ENCODE data around the gene LYPD5.
"Not testable (repeated sequence)": the region's sequence is repeated elsewhere in the genome, so short reads cannot be mapped to it uniquely, and the experiment has no call there.

Gene LYPD5

GRCh38 chr19:43765109-43765876 is 37.0 kb downstream of the LYPD5 start:
- H3K27me3 ChIP-seq (ENCODE audit: control insufficient read depth, insufficient read depth, low read length): peaks cover 8% of the 10 kb centered on the region; the same call in 1 of the 2 replicates
- H3K27ac ChIP-seq (ENCODE audit: low read depth, low read length): peak overlapping the region; percentile 36; the same call in 1 of the 2 replicates
- H3K9me3 ChIP-seq (ENCODE audit: control insufficient read depth, insufficient read depth, low read depth, low read length): no peaks in the 10 kb centered on the region
- H3K4me1 ChIP-seq (ENCODE audit: control insufficient read depth, insufficient read depth, low read length): peaks cover 22% of the 10 kb centered on the region
- H3K4me3 ChIP-seq (ENCODE audit: low read depth, low read length): no peak overlapping the region
- peak overlapping the region; percentile 17 for H3K9ac ChIP-seq (ENCODE audit: low read length)
- H3K36me3 ChIP-seq (ENCODE audit: control insufficient read depth, insufficient read depth, low read length): no peaks in the 10 kb centered on the region

GRCh38 chr19:43764684-43765083 is 37.6 kb downstream of the LYPD5 start:
- not testable (repeated sequence) for H3K27ac ChIP-seq (ENCODE audit: low read depth, low read length); H3K9me3 ChIP-seq (ENCODE audit: control insufficient read depth, insufficient read depth, low read depth, low read length); H3K27me3 ChIP-seq (ENCODE audit: control insufficient read depth, insufficient read depth, low read length); H3K4me3 ChIP-seq (ENCODE audit: low read depth, low read length); H3K36me3 ChIP-seq (ENCODE audit: control insufficient read depth, insufficient read depth, low read length)
- peak overlapping the region; percentile 17 for H3K9ac ChIP-seq (ENCODE audit: low read length)
- H3K4me1 ChIP-seq (ENCODE audit: control insufficient read depth, insufficient read depth, low read length): peaks cover 24% of the 10 kb centered on the region

GRCh38 chr19:43763473-43763939 is 38.7 kb downstream of the LYPD5 start:
- no peak overlapping the region for H3K9ac ChIP-seq (ENCODE audit: low read length)
- H3K27me3 ChIP-seq (ENCODE audit: control insufficient read depth, insufficient read depth, low read length): no peaks in the 10 kb centered on the region
- no peak overlapping the region for H3K4me3 ChIP-seq (ENCODE audit: low read depth, low read length)
- no peaks in the 10 kb centered on the region for H3K9me3 ChIP-seq (ENCODE audit: control insufficient read depth, insufficient read depth, low read depth, low read length)
- peaks cover 30% of the 10 kb centered on the region for H3K4me1 ChIP-seq (ENCODE audit: control insufficient read depth, insufficient read depth, low read length)
- H3K27ac ChIP-seq (ENCODE audit: low read depth, low read length): no peak overlapping the region
- H3K36me3 ChIP-seq (ENCODE audit: control insufficient read depth, insufficient read depth, low read length): no peaks in the 10 kb centered on the region

GRCh38 chr19:43762814-43763213 is 39.4 kb downstream of the LYPD5 start:
- no peak overlapping the region for H3K9ac ChIP-seq (ENCODE audit: low read length)
- H3K4me1 ChIP-seq (ENCODE audit: control insufficient read depth, insufficient read depth, low read length): peaks cover 30% of the 10 kb centered on the region
- no peak overlapping the region for H3K4me3 ChIP-seq (ENCODE audit: low read depth, low read length)
- no peaks in the 10 kb centered on the region for H3K9me3 ChIP-seq (ENCODE audit: control insufficient read depth, insufficient read depth, low read depth, low read length)
- no peak overlapping the region for H3K27ac ChIP-seq (ENCODE audit: low read depth, low read length)
- H3K27me3 ChIP-seq (ENCODE audit: control insufficient read depth, insufficient read depth, low read length): no peaks in the 10 kb centered on the region
- no peaks in the 10 kb centered on the region for H3K36me3 ChIP-seq (ENCODE audit: control insufficient read depth, insufficient read depth, low read length)

- Histone ChIP-seq H3K9me3 (ENCODE audit: control insufficient read depth, insufficient read depth, low read depth, low read length) (no peaks in the 10 kb centered on the region), H3K4me1 (ENCODE audit: control insufficient read depth, insufficient read depth, low read length) (peaks cover 21% of the 10 kb centered on the region), H3K27me3 (ENCODE audit: control insufficient read depth, insufficient read depth, low read length) (no peaks in the 10 kb centered on the region), H3K4me3 (ENCODE audit: low read depth, low read length) (no peak overlapping the region), H3K36me3 (ENCODE audit: control insufficient read depth, insufficient read depth, low read length) (no peaks in the 10 kb centered on the region; the same call in 1 of the 2 replicates), H3K27ac (ENCODE audit: low read depth, low read length) (no peak overlapping the region), H3K9ac (ENCODE audit: low read length) (no peak overlapping the region)
Measured at GRCh38 chr19:43760941-43761340, 41.3 kb downstream of the LYPD5 start.

- peaks cover 11% of the 10 kb centered on the region for H3K4me1 ChIP-seq (ENCODE audit: control insufficient read depth, insufficient read depth, low read length)
- no peaks in the 10 kb centered on the region for H3K9me3 ChIP-seq (ENCODE audit: control insufficient read depth, insufficient read depth, low read depth, low read length)
- H3K36me3 ChIP-seq (ENCODE audit: control insufficient read depth, insufficient read depth, low read length): no peaks in the 10 kb centered on the region; the same call in 1 of the 2 replicates
- H3K27me3 ChIP-seq (ENCODE audit: control insufficient read depth, insufficient read depth, low read length): no peaks in the 10 kb centered on the region
- no peak overlapping the region for H3K27ac ChIP-seq (ENCODE audit: low read depth, low read length)
- H3K9ac ChIP-seq (ENCODE audit: low read length): no peak overlapping the region
- no peak overlapping the region for H3K4me3 ChIP-seq (ENCODE audit: low read depth, low read length)
Measured at GRCh38 chr19:43759515-43759914, 42.7 kb downstream of the LYPD5 start.

- Histone ChIP-seq H3K4me3 (ENCODE audit: low read depth, low read length) (peak overlapping the region; percentile 78), H3K9ac (ENCODE audit: low read length) (peak overlapping the region; percentile 93), H3K9me3 (ENCODE audit: control insufficient read depth, insufficient read depth, low read depth, low read length) (no peaks in the 10 kb centered on the region), H3K4me1 (ENCODE audit: control insufficient read depth, insufficient read depth, low read length) (peaks cover 15% of the 10 kb centered on the region), H3K27me3 (ENCODE audit: control insufficient read depth, insufficient read depth, low read length) (no peaks in the 10 kb centered on the region), H3K36me3 (ENCODE audit: control insufficient read depth, insufficient read depth, low read length) (peaks cover 12% of the 10 kb centered on the region), H3K27ac (ENCODE audit: low read depth, low read length) (peak overlapping the region; percentile 95)
Measured at GRCh38 chr19:43755256-43755801, 46.9 kb downstream of the LYPD5 start.

GRCh38 chr19:43754503-43755255 is 47.6 kb downstream of the LYPD5 start, which contains the start of gene SMG9:
Gene SMG9, minus strand, starts transcription at chr19:43754962. Its CDS starts 4,221 bp downstream, at chr19:43750741.
- Histone ChIP-seq H3K4me3 (ENCODE audit: low read depth, low read length) (peak within 1 kb of the TSS; percentile 78), H3K27ac (ENCODE audit: low read depth, low read length) (peak within 1 kb of the TSS; percentile 95), H3K4me1 (ENCODE audit: control insufficient read depth, insufficient read depth, low read length) (peaks cover 13% of the 10 kb centered on the region), H3K36me3 (ENCODE audit: control insufficient read depth, insufficient read depth, low read length) (peaks cover 19% of the 10 kb centered on the region), H3K27me3 (ENCODE audit: control insufficient read depth, insufficient read depth, low read length) (no peaks in the 10 kb centered on the region), H3K9me3 (ENCODE audit: control insufficient read depth, insufficient read depth, low read depth, low read length) (no peaks in the 10 kb centered on the region), H3K9ac (ENCODE audit: low read length) (peak within 1 kb of the TSS; percentile 93)

- no peaks in the 10 kb centered on the region for H3K9me3 ChIP-seq (ENCODE audit: control insufficient read depth, insufficient read depth, low read depth, low read length)
- H3K4me1 ChIP-seq (ENCODE audit: control insufficient read depth, insufficient read depth, low read length): peaks cover 8% of the 10 kb centered on the region
- H3K27ac ChIP-seq (ENCODE audit: low read depth, low read length): peak overlapping the region; percentile 55; the same call in 1 of the 2 replicates
- peak overlapping the region; percentile 93 for H3K9ac ChIP-seq (ENCODE audit: low read length)
- no peaks in the 10 kb centered on the region for H3K27me3 ChIP-seq (ENCODE audit: control insufficient read depth, insufficient read depth, low read length)
- peaks cover 24% of the 10 kb centered on the region for H3K36me3 ChIP-seq (ENCODE audit: control insufficient read depth, insufficient read depth, low read length)
- H3K4me3 ChIP-seq (ENCODE audit: low read depth, low read length): peak overlapping the region; percentile 78
Measured at GRCh38 chr19:43754253-43754502, 48.1 kb downstream of the LYPD5 start.

GRCh38 chr19:43752287-43752875 is 49.9 kb downstream of the LYPD5 start:
- Histone ChIP-seq H3K9ac (ENCODE audit: low read length) (no peak overlapping the region), H3K27ac (ENCODE audit: low read depth, low read length) (no peak overlapping the region), H3K36me3 (ENCODE audit: control insufficient read depth, insufficient read depth, low read length) (peaks cover 40% of the 10 kb centered on the region), H3K27me3 (ENCODE audit: control insufficient read depth, insufficient read depth, low read length) (no peaks in the 10 kb centered on the region), H3K9me3 (ENCODE audit: control insufficient read depth, insufficient read depth, low read depth, low read length) (no peaks in the 10 kb centered on the region), H3K4me3 (ENCODE audit: low read depth, low read length) (no peak overlapping the region), H3K4me1 (ENCODE audit: control insufficient read depth, insufficient read depth, low read length) (peaks cover 6% of the 10 kb centered on the region; the same call in 1 of the 2 replicates)
